H1 (cell line): ENCODE data around the gene MBNL2. TPM values are rescaled to one million over a fixed set of nuclear protein-coding genes. Genes with fewer than 3 reads are reported as not detected.

Source experiments
- ASH2L ChIP-seq: fragments of 200-600, 300-600 bp; sonication (generic); IDR thresholded peaks from one replicate; pipeline ENCODE4 v1.7.1; 2017; ENCODE audit warnings: low read length
- CEBPB ChIP-seq: IDR thresholded peaks from 2 replicates; pipeline ENCODE4 v1.6.1; 2012; ENCODE audit warnings: low read depth, low read length
- JUN ChIP-seq: IDR thresholded peaks from 2 replicates; pipeline ENCODE4 v1.6.1; 2011; ENCODE audit warnings: low read depth, mild to moderate bottlenecking, improper control_type of control experiment, low read length
- NANOG ChIP-seq: IDR thresholded peaks from 2 replicates; pipeline ENCODE4 v1.6.1; 2011; ENCODE audit warnings: low read length, low read depth, mild to moderate bottlenecking, inconsistent platforms; ENCODE audit not compliant: insufficient read depth, poor library complexity, severe bottlenecking
- NRF1 ChIP-seq: IDR thresholded peaks from 2 replicates; pipeline ENCODE4 v1.6.1; 2011; ENCODE audit warnings: mild to moderate bottlenecking, low read depth, low read length, improper control_type of control experiment
- RFX5 ChIP-seq: IDR thresholded peaks from 2 replicates; pipeline ENCODE4 v1.6.1; 2011; ENCODE audit warnings: low read depth, low read length, improper control_type of control experiment, borderline replicate concordance
- TCF12 ChIP-seq: IDR thresholded peaks from 2 replicates; pipeline ENCODE4 v1.6.1; 2011; ENCODE audit warnings: low read depth, mild to moderate bottlenecking, low read length
- TEAD4 ChIP-seq: IDR thresholded peaks from 2 replicates; pipeline ENCODE4 v1.6.1; 2012; ENCODE audit warnings: low read depth, low read length, inconsistent platforms, mixed read lengths
- polyA plus RNA-seq, 7 experiments: library from polyadenylated mRNA; depleted of rRNA in 3 of 7; stranded (reverse) in 5 of 7; unstranded in 2 of 7; fragments of >200 nt in 5 of 7; fragments of 200-250 nt in 2 of 7; gene quantifications; 1 replicate in 5 of 7; 2 replicates in 1 of 7; 4 replicates in 1 of 7; pipeline versions ENCODE4 v1.2.1 to v1.2.3, GENCODE V29; 2011 to 2013; ENCODE audit warnings: missing spikeins in 2 of 7, mixed read lengths in 2 of 7
- total RNA-seq: library from RNA; stranded (reverse); fragmentation: NEBNext Ultra II Directional; extraction: Animal tissue kit (Norgen Biotek cat#: 25700); gene quantifications from 2 replicates; pipeline ENCODE4 v1.2.1, GENCODE V29; 2021
- TF ChIP-seq, protein P1 (sequence below): fragments of 300-600 bp; sonication (generic); IDR thresholded peaks from 2 replicates; pipeline ENCODE4 v1.7.1; 2012; ENCODE audit warnings: low read length, moderate library complexity, mild to moderate bottlenecking, inconsistent platforms; ENCODE audit not compliant: insufficient replicate concordance
- TF ChIP-seq, protein P2 (sequence below): IDR thresholded peaks from 2 replicates; pipeline ENCODE4 v1.6.1; 2012; ENCODE audit warnings: inconsistent platforms

MBNL2 gene
- total and polyA plus RNA-seq, 2 of the 8 experiments (the other 6 are each of a cell fraction or from before 2014, with no cell fraction given), result 1.0 to 2.6 TPM

DNA sequence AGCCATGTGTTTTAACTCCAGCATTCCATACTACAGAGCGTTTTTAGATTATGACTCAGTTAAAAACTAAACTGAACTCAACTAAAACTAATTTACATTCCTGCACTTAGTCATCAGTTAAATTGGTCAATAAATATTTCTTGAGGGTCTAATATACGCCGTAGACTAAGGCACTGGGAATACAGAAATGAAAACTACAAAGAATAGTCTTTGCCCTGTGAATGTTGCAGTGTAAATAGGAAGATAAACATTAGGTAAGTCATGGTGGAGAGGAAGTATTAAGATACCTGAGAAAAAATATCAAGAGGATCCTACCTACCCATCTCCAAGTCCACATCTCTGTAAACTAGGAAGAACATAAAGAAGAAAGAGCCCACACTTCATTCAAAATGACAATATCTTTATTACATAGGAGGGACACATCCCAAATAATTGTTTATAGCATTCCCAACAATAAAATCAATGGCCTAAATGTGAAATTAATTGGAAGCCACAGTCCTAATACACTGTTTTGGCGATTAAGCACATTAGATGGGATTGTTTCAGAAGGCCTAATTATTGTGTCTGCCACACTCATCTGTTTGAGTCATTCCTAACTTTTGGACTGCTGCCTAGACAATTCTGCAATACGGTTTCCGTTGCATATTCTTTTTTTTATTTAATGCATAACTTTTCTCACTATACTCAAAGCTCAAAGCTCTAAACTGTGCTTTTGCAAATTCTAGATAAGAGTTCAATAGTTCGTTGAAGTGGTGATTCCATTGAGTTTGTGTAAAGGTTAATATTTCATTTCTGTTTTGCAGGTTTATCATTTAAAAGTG, 52.9 kb downstream of the MBNL2 start (continued):
- TF ChIP-seq, protein P1, sequence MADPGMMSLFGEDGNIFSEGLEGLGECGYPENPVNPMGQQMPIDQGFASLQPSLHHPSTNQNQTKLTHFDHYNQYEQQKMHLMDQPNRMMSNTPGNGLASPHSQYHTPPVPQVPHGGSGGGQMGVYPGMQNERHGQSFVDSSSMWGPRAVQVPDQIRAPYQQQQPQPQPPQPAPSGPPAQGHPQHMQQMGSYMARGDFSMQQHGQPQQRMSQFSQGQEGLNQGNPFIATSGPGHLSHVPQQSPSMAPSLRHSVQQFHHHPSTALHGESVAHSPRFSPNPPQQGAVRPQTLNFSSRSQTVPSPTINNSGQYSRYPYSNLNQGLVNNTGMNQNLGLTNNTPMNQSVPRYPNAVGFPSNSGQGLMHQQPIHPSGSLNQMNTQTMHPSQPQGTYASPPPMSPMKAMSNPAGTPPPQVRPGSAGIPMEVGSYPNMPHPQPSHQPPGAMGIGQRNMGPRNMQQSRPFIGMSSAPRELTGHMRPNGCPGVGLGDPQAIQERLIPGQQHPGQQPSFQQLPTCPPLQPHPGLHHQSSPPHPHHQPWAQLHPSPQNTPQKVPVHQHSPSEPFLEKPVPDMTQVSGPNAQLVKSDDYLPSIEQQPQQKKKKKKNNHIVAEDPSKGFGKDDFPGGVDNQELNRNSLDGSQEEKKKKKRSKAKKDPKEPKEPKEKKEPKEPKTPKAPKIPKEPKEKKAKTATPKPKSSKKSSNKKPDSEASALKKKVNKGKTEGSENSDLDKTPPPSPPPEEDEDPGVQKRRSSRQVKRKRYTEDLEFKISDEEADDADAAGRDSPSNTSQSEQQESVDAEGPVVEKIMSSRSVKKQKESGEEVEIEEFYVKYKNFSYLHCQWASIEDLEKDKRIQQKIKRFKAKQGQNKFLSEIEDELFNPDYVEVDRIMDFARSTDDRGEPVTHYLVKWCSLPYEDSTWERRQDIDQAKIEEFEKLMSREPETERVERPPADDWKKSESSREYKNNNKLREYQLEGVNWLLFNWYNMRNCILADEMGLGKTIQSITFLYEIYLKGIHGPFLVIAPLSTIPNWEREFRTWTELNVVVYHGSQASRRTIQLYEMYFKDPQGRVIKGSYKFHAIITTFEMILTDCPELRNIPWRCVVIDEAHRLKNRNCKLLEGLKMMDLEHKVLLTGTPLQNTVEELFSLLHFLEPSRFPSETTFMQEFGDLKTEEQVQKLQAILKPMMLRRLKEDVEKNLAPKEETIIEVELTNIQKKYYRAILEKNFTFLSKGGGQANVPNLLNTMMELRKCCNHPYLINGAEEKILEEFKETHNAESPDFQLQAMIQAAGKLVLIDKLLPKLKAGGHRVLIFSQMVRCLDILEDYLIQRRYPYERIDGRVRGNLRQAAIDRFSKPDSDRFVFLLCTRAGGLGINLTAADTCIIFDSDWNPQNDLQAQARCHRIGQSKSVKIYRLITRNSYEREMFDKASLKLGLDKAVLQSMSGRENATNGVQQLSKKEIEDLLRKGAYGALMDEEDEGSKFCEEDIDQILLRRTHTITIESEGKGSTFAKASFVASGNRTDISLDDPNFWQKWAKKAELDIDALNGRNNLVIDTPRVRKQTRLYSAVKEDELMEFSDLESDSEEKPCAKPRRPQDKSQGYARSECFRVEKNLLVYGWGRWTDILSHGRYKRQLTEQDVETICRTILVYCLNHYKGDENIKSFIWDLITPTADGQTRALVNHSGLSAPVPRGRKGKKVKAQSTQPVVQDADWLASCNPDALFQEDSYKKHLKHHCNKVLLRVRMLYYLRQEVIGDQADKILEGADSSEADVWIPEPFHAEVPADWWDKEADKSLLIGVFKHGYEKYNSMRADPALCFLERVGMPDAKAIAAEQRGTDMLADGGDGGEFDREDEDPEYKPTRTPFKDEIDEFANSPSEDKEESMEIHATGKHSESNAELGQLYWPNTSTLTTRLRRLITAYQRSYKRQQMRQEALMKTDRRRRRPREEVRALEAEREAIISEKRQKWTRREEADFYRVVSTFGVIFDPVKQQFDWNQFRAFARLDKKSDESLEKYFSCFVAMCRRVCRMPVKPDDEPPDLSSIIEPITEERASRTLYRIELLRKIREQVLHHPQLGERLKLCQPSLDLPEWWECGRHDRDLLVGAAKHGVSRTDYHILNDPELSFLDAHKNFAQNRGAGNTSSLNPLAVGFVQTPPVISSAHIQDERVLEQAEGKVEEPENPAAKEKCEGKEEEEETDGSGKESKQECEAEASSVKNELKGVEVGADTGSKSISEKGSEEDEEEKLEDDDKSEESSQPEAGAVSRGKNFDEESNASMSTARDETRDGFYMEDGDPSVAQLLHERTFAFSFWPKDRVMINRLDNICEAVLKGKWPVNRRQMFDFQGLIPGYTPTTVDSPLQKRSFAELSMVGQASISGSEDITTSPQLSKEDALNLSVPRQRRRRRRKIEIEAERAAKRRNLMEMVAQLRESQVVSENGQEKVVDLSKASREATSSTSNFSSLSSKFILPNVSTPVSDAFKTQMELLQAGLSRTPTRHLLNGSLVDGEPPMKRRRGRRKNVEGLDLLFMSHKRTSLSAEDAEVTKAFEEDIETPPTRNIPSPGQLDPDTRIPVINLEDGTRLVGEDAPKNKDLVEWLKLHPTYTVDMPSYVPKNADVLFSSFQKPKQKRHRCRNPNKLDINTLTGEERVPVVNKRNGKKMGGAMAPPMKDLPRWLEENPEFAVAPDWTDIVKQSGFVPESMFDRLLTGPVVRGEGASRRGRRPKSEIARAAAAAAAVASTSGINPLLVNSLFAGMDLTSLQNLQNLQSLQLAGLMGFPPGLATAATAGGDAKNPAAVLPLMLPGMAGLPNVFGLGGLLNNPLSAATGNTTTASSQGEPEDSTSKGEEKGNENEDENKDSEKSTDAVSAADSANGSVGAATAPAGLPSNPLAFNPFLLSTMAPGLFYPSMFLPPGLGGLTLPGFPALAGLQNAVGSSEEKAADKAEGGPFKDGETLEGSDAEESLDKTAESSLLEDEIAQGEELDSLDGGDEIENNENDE, result no peak
- TF ChIP-seq RFX5 (no peak), JUN (no peak), TEAD4 (no peak), TCF12 (no peak), ASH2L (no peak), CEBPB (no peak), NANOG (no peak), NRF1 (no peak)
- TF ChIP-seq, protein P2, sequence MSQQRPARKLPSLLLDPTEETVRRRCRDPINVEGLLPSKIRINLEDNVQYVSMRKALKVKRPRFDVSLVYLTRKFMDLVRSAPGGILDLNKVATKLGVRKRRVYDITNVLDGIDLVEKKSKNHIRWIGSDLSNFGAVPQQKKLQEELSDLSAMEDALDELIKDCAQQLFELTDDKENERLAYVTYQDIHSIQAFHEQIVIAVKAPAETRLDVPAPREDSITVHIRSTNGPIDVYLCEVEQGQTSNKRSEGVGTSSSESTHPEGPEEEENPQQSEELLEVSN, result no peak
